Measurements from ENCODE around the gene TMEM63B. TPM values are rescaled to one million over a fixed set of nuclear protein-coding genes. Genes with fewer than 3 reads are reported as not detected.
A peak's percentile ranks its signal among the peaks of the same experiment; 100 is the strongest.

The TMEM63B gene
- total and polyA plus RNA-seq, 9 of the 15 experiments (the other 6 are each of a cell fraction or from before 2014, with no cell fraction given), result 0.14 to 39.4 (median 14.4) TPM

DNA sequence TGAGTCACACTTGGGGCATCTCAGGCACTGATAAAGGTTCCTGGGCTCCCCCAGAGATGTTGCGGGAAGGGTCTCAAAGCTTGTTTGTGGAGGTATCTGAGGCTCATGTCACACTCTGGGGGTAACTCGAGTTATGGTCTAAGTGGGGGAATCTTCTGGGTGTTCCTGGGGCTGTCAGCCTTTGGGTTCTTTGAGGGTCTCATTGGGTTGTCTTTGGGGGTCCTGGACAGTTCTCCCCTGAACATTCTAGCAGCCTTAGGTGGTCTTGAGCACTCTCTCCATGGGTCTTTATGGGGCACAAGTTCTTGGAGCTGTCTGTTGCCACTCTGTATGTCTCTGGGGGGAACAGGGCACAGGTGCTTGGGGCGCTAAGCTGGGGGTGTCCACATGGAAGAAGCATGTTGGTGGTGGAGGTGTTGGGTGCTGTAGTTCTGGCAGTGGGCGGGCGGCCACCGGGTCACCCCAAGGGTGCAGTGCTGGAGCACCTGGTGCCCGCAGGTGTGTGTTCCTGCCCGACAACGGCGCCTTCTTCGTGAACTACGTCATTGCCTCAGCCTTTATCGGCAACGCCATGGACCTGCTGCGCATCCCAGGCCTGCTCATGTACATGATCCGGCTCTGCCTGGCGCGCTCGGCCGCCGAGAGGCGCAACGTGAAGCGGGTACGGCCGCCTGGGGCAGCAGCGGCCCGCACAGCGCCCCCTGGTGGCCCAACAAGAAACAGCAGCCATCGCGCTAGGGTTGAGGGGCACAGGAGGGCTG is 24.2 kb downstream of the TMEM63B start (continued):
- TF ChIP-seq ZBTB7A (IDR thresholded peaks at IDR 0.05; ENCODE audit: borderline replicate concordance, control insufficient read depth, low read depth, low read length), result peak; percentile 76
- TF ChIP-seq CREB1 (IDR thresholded peaks at IDR 0.05), result 0 out of 2 replicates have a peak, but pooled peaks have one; percentile 23
- peak; percentile 81 for TF ChIP-seq CREB1 (CRISPR knock-in tag; IDR thresholded peaks at IDR 0.05)
- TF ChIP-seq ZNF551 (CRISPR knock-in tag; IDR thresholded peaks at IDR 0.05), result no peak
- TF ChIP-seq ELF2 (CRISPR knock-in tag; IDR thresholded peaks at IDR 0.05), result no peak
- TF ChIP-seq HMG20A (CRISPR knock-in tag; conservative IDR thresholded peaks at IDR 0.05), result no peak
- no peak for TF ChIP-seq PCBP1 (IDR thresholded peaks at IDR 0.05; ENCODE audit: low read depth, low read length, poor library complexity, severe bottlenecking)
- no peak for TF ChIP-seq ESRRB (CRISPR knock-in tag; IDR thresholded peaks at IDR 0.05; ENCODE audit: borderline replicate concordance)
- no peak for TF ChIP-seq FOSL1 (tag; conservative IDR thresholded peaks at IDR 0.05)
- TF ChIP-seq FOS (IDR thresholded peaks at IDR 0.05; ENCODE audit: extremely low read depth, insufficient read length), result no peak
- TF ChIP-seq BDP1 (IDR thresholded peaks at IDR 0.05; ENCODE audit: insufficient read depth, insufficient read length), result no peak
- TF ChIP-seq, protein P1, sequence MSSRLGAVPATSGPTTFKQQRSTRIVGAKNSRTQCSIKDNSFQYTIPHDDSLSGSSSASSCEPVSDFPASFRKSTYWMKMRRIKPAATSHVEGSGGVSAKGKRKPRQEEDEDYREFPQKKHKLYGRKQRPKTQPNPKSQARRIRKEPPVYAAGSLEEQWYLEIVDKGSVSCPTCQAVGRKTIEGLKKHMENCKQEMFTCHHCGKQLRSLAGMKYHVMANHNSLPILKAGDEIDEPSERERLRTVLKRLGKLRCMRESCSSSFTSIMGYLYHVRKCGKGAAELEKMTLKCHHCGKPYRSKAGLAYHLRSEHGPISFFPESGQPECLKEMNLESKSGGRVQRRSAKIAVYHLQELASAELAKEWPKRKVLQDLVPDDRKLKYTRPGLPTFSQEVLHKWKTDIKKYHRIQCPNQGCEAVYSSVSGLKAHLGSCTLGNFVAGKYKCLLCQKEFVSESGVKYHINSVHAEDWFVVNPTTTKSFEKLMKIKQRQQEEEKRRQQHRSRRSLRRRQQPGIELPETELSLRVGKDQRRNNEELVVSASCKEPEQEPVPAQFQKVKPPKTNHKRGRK (tag; IDR thresholded peaks at IDR 0.05), result no peak
- peak; percentile 85 to 88 for TF ChIP-seq NRF1 (conservative IDR thresholded peaks at IDR 0.05 in 1 of 2, IDR thresholded peaks at IDR 0.05 in 1 of 2)
- TF ChIP-seq POLR2A (conservative IDR thresholded peaks at IDR 0.05), result no peak
- TF ChIP-seq YY1 (IDR thresholded peaks at IDR 0.05; ENCODE audit: borderline replicate concordance in 1 of 3, control insufficient read depth in 1 of 3, extremely low read depth in 1 of 3, insufficient read depth in 3 of 3, insufficient read length in 1 of 3, insufficient replicate concordance in 2 of 3, low read depth in 1 of 3, low read length in 2 of 3), result peak in 2 of 3 experiments; percentile 75 to 76
- TF ChIP-seq TCF3 (CRISPR knock-in tag; IDR thresholded peaks at IDR 0.05), result peak; percentile 55
- no peak for TF ChIP-seq NFXL1 (CRISPR knock-in tag; IDR thresholded peaks at IDR 0.05)
- no peak for TF ChIP-seq ZNF184 (CRISPR knock-in tag; IDR thresholded peaks at IDR 0.05)
- TF ChIP-seq ZNF75A (CRISPR knock-in tag; IDR thresholded peaks at IDR 0.05), result no peak
- no peak for TF ChIP-seq SUPT5H (IDR thresholded peaks at IDR 0.05)
- TF ChIP-seq NCOA4 (IDR thresholded peaks at IDR 0.05; ENCODE audit: partially characterized antibody), result no peak
- TF ChIP-seq GABPA (tag; conservative IDR thresholded peaks at IDR 0.05; ENCODE audit: low read depth), result no peak
- TF ChIP-seq NR1H2 (CRISPR knock-in tag; IDR thresholded peaks at IDR 0.05), result no peak
- TF ChIP-seq BRD4 (IDR thresholded peaks at IDR 0.05), result no peak
- no peak for TF ChIP-seq CAMTA2 (CRISPR knock-in tag; conservative IDR thresholded peaks at IDR 0.05)
- no peak for TF ChIP-seq POU5F1 (IDR thresholded peaks at IDR 0.05; ENCODE audit: borderline replicate concordance, low read depth, low read length, partially characterized antibody)
- TF ChIP-seq, protein P2, sequence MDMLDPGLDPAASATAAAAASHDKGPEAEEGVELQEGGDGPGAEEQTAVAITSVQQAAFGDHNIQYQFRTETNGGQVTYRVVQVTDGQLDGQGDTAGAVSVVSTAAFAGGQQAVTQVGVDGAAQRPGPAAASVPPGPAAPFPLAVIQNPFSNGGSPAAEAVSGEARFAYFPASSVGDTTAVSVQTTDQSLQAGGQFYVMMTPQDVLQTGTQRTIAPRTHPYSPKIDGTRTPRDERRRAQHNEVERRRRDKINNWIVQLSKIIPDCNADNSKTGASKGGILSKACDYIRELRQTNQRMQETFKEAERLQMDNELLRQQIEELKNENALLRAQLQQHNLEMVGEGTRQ (CRISPR knock-in tag; IDR thresholded peaks at IDR 0.05), result no peak
- no peak for TF ChIP-seq RBM39 (optimal IDR thresholded peaks at IDR 0.05; ENCODE audit: low read depth, low read length)
- TF ChIP-seq ZNF3 (CRISPR knock-in tag; IDR thresholded peaks at IDR 0.05), result no peak
